NCI-H226 (cell line): ENCODE data around the gene CNTN1.
"Not testable (repeated sequence)": the region's sequence is repeated elsewhere in the genome, so short reads cannot be mapped to it uniquely, and the experiment has no call there.

Experiments
- DNase-seq: peaks from one replicate; pipeline ENCODE4 v3.0.0-alpha.2; 2015

The CNTN1 gene

GRCh38 chr12:41053046-41053445 lies 360.8 kb downstream of the CNTN1 start:
- DNase-seq: no peak

- peak; percentile 36 for DNase-seq
Observed at GRCh38 chr12:41055875-41056577, 363.8 kb downstream of the CNTN1 start.

- DNase-seq: no peak
Observed at GRCh38 chr12:41058266-41058665, 366.0 kb downstream of the CNTN1 start.

GRCh38 chr12:41061192-41061591 lies 369.0 kb downstream of the CNTN1 start:
- DNase-seq: no peak

- no peak for DNase-seq
Observed at GRCh38 chr12:41064411-41064810, 372.2 kb downstream of the CNTN1 start.

- no peak for DNase-seq
Observed at GRCh38 chr12:41067941-41068645, 375.9 kb downstream of the CNTN1 start.

- no peak for DNase-seq
Observed at GRCh38 chr12:41073633-41074472, 381.6 kb downstream of the CNTN1 start.

GRCh38 chr12:41074473-41074769 lies 382.2 kb downstream of the CNTN1 start:
- DNase-seq: no peak

GRCh38 chr12:41076114-41076513 lies 383.9 kb downstream of the CNTN1 start:
- DNase-seq: no peak

GRCh38 chr12:41081241-41081640 lies 389.0 kb downstream of the CNTN1 start:
- not testable (repeated sequence) for DNase-seq

- DNase-seq: no peak
Observed at GRCh38 chr12:41089438-41089837, 397.2 kb downstream of the CNTN1 start.

- DNase-seq: no peak
Observed at GRCh38 chr12:41092115-41092514, 399.9 kb downstream of the CNTN1 start.

- no peak for DNase-seq
Observed at GRCh38 chr12:41096797-41097196, 404.6 kb downstream of the CNTN1 start.

- no peak for DNase-seq
Observed at GRCh38 chr12:41100572-41100971, 408.3 kb downstream of the CNTN1 start.

GRCh38 chr12:41101806-41102205 lies 409.6 kb downstream of the CNTN1 start:
- DNase-seq: no peak

GRCh38 chr12:41103614-41104013 lies 411.4 kb downstream of the CNTN1 start:
- DNase-seq: no peak

GRCh38 chr12:41106315-41106714 lies 414.1 kb downstream of the CNTN1 start:
- DNase-seq: no peak

GRCh38 chr12:41108032-41108431 lies 415.8 kb downstream of the CNTN1 start:
- DNase-seq: no peak

- no peak for DNase-seq
Observed at GRCh38 chr12:41112903-41113302, 420.7 kb downstream of the CNTN1 start.

- no peak for DNase-seq
Observed at GRCh38 chr12:41120211-41120610, 428.0 kb downstream of the CNTN1 start.

GRCh38 chr12:41121374-41121773 lies 429.1 kb downstream of the CNTN1 start:
- DNase-seq: no peak
